CD14-positive monocyte (primary cell): ENCODE measurements around the gene PSORS1C1. TPM values are rescaled to one million over a fixed set of nuclear protein-coding genes. Genes with fewer than 3 reads are reported as not detected.
A peak's percentile ranks its signal among the peaks of the same experiment; 100 is the strongest.

Source experiments
- DNase-seq, 3 donors: peaks; one replicate each; pipeline ENCODE4 v3.0.0-alpha.2; 2011 to 2022
- H2AFZ ChIP-seq: 2 replicates; pipeline ENCODE4 v1.6.0; 2012; ENCODE audit warnings: mild to moderate bottlenecking, low read depth, low read length, inconsistent platforms; ENCODE audit not compliant: insufficient read depth, poor library complexity, severe bottlenecking
- H3K27ac ChIP-seq, 2 donors: 1 replicate in 1 of 2; 2 replicates in 1 of 2; pipeline ENCODE4 v1.5.1; 2012 to 2013; ENCODE audit warnings: low read length in 2 of 2, control low read depth in 1 of 2, inconsistent platforms in 1 of 2, low read depth in 1 of 2, mild to moderate bottlenecking in 1 of 2
- H3K27me3 ChIP-seq, 2 donors: one replicate each; pipeline versions ENCODE4 v1.6.0 to v1.6.1; 2011 to 2013; ENCODE audit warnings: low read length in 2 of 2; ENCODE audit not compliant: control insufficient read depth in 2 of 2, insufficient read depth in 2 of 2
- H3K36me3 ChIP-seq, 2 donors: replicated peaks in 1 of 2; 1 replicate in 1 of 2; 2 replicates in 1 of 2; pipeline versions ENCODE4 v1.5.1 to v1.6.1; 2012 to 2013; ENCODE audit warnings: low read length in 2 of 2, control low read depth in 1 of 2, inconsistent platforms in 1 of 2, mild to moderate bottlenecking in 1 of 2; ENCODE audit not compliant: insufficient read depth in 2 of 2, control insufficient read depth in 1 of 2
- H3K4me1 ChIP-seq, 2 donors: 1 replicate in 1 of 2; 2 replicates in 1 of 2; pipeline versions ENCODE4 v1.5.1 to v1.6.1; 2012 to 2013; ENCODE audit warnings: low read length in 2 of 2, control low read depth in 1 of 2, inconsistent platforms in 1 of 2, mild to moderate bottlenecking in 1 of 2, moderate library complexity in 1 of 2; ENCODE audit not compliant: insufficient read depth in 2 of 2, control insufficient read depth in 1 of 2
- H3K4me2 ChIP-seq: replicated peaks from 2 replicates; pipeline ENCODE3; 2012; ENCODE audit warnings: low read length, moderate library complexity, mild to moderate bottlenecking; ENCODE audit not compliant: poor library complexity, severe bottlenecking; ENCODE audit errors: extremely low read depth
- H3K4me3 ChIP-seq, 3 experiments: fragments of 200-600 bp in 1 of 3; sonication (generic) in 1 of 3; replicated peaks in 1 of 3; 1 replicate in 2 of 3; 2 replicates in 1 of 3; pipeline ENCODE4 v1.5.1; 2011 to 2013; ENCODE audit warnings: low read length in 3 of 3, mild to moderate bottlenecking in 3 of 3, control low read depth in 2 of 3, low read depth in 2 of 3, inconsistent platforms in 1 of 3, moderate library complexity in 1 of 3
- H3K79me2 ChIP-seq: 2 replicates; pipeline ENCODE4 v1.6.0; 2012; ENCODE audit warnings: mild to moderate bottlenecking, control low read depth, inconsistent platforms, low read length, moderate library complexity; ENCODE audit not compliant: insufficient read depth
- H3K9ac ChIP-seq: 2 replicates; pipeline ENCODE4 v1.6.0; 2017; ENCODE audit warnings: low read length, mild to moderate bottlenecking; ENCODE audit not compliant: insufficient read depth, poor library complexity, severe bottlenecking
- H3K9me3 ChIP-seq, 2 donors: replicated peaks in 1 of 2; 1 replicate in 1 of 2; 2 replicates in 1 of 2; pipeline versions ENCODE4 v1.5.1 to v1.6.1; 2012 to 2013; ENCODE audit warnings: low read length in 2 of 2, control low read depth in 1 of 2; ENCODE audit not compliant: control insufficient read depth in 1 of 2, insufficient read depth in 1 of 2
- H4K20me1 ChIP-seq: 2 replicates; pipeline ENCODE4 v1.6.0; 2012; ENCODE audit warnings: mild to moderate bottlenecking, low read length, control low read depth, moderate library complexity; ENCODE audit not compliant: insufficient read depth
- H3K27ac Mint-ChIP-seq, 7 donors: one replicate each; pipeline ENCODE4 v1.8.0; 2020; ENCODE audit warnings: mild to moderate bottlenecking in 7 of 7, mixed read lengths in 7 of 7, moderate library complexity in 6 of 7, inconsistent platforms in 2 of 7
- H3K27me3 Mint-ChIP-seq, 3 donors: one replicate each; pipeline ENCODE4 v1.8.0; 2021 to 2022; ENCODE audit warnings: low read depth in 3 of 3, mild to moderate bottlenecking in 3 of 3, mixed read lengths in 3 of 3, moderate library complexity in 3 of 3, inconsistent platforms in 1 of 3
- H3K36me3 Mint-ChIP-seq, 2 donors: one replicate each; pipeline ENCODE4 v1.8.0; 2020; ENCODE audit warnings: mixed read lengths in 2 of 2, inconsistent platforms in 1 of 2, mild to moderate bottlenecking in 1 of 2
- H3K4me1 Mint-ChIP-seq: one replicate; pipeline ENCODE4 v1.8.0; 2020; ENCODE audit warnings: mild to moderate bottlenecking, mixed read lengths
- H3K4me3 Mint-ChIP-seq, 2 donors: one replicate each; pipeline ENCODE4 v1.8.0; 2020; ENCODE audit warnings: mild to moderate bottlenecking in 2 of 2, mixed read lengths in 2 of 2, moderate library complexity in 1 of 2
- H3K9me3 Mint-ChIP-seq, 7 donors: one replicate each; pipeline ENCODE4 v1.8.0; 2020 to 2022; ENCODE audit warnings: mixed read lengths in 7 of 7, mild to moderate bottlenecking in 6 of 7, moderate library complexity in 6 of 7, inconsistent platforms in 2 of 7
- WGBS: methylation state at CpG from one replicate; pipeline ENCODE4 v1.1.5; 2013; ENCODE audit warnings: missing lambda C conversion rate; ENCODE audit not compliant: insufficient coverage; 5-methylcytosine and 5-hydroxymethylcytosine counted together
- intact Hi-C, 2 donors: fragments of 100-400 bp; cut with micrococcal nuclease; formaldehyde crosslinking; loops; one replicate each; pipeline versions ENCODE4 v1.15.0 to v1.15.1; 2023
- polyA plus RNA-seq, 3 donors: library from polyadenylated mRNA; depleted of rRNA in 1 of 3; unstranded in 2 of 3; stranded (reverse) in 1 of 3; fragments of 300-500 nt in 2 of 3; fragments of >200 nt in 1 of 3; fragmentation: Illumina TruSeq in 2 of 3; gene quantifications; 1 replicate in 2 of 3; 2 replicates in 1 of 3; pipeline ENCODE4 v1.2.3, GENCODE V29; 2012 to 2021
- TF ChIP-seq, protein P1 (sequence below): fragments of 200-600 bp; IDR thresholded peaks from one replicate; pipeline ENCODE4 v1.8.0; 2022; ENCODE audit warnings: antibody characterized with exemption, mild to moderate bottlenecking

The PSORS1C1 gene
- polyA plus RNA-seq, 3 donors, result not detected

DNA sequence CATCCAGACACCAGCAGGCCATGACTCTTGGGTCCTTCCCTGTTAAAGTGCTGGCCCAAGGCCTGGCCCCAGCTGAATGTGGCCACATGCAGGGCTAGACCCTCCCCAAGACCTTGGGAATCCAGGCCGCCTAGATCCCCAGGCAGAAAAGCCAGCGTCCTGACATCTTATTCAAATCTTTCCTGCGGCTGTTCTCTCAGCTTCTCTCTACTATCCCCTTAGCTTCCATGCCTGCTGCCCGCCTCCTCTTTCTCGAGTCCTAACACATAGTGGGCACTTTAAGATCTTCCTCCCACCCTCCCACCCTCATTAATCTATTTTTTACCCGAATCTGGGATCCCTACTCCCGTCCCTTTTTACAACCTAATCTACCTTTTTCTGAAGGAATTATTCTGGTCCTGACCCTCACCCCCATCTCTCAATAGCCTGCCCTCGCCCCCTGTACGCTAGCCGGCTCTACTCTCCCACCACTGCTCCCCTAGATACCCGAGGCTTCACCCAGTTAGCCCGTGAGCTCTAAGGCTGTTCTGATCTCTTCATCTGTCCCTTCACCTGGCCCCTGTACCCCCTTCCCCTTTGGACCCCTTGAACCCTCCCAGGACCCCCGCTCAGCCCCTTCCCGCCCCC lies 43.0 kb downstream of the PSORS1C1 start, which contains the start of gene CCHCR1:
CCHCR1 (minus strand) TSS at position 290 of the 627 bp plus-strand sequence; CDS start at position 88, 202 bp downstream.
- Mint-ChIP-seq H3K4me1 (peaks cover 30% of the 10 kb centered on the region), H3K36me3 (peaks cover 15 to 34% of the 10 kb centered on the region in 2 donors), H3K9me3 (no peaks in the 10 kb centered on the region), H3K4me3 (peak within 1 kb of the TSS; percentile 91 to 94), H3K27me3 (peaks cover 0 to 2% (median 0%) of the 10 kb centered on the region in 3 donors), H3K27ac (peak within 1 kb of the TSS; percentile 45 to 90 (median 81))
- Histone ChIP-seq H2AFZ (peak within 1 kb of the TSS; percentile 88), H3K9ac (peak within 1 kb of the TSS; percentile 69), H4K20me1 (no peaks in the 10 kb centered on the region), H3K4me2 (peak within 1 kb of the TSS; percentile 99), H3K36me3 (peaks cover 2 to 25% of the 10 kb centered on the region in 2 donors), H3K9me3 (no peaks in the 10 kb centered on the region), H3K79me2 (peaks cover 21% of the 10 kb centered on the region), H3K4me1 (peaks cover 17 to 24% of the 10 kb centered on the region in 2 donors), H3K27me3 (no peaks in the 10 kb centered on the region), H3K4me3 (peak within 1 kb of the TSS; percentile 79 to 92 (median 81)), H3K27ac (peak within 1 kb of the TSS; percentile 27 to 65)
- no peak for DNase-seq
- intact Hi-C loops, result no loop called here
- TF ChIP-seq, protein P1, sequence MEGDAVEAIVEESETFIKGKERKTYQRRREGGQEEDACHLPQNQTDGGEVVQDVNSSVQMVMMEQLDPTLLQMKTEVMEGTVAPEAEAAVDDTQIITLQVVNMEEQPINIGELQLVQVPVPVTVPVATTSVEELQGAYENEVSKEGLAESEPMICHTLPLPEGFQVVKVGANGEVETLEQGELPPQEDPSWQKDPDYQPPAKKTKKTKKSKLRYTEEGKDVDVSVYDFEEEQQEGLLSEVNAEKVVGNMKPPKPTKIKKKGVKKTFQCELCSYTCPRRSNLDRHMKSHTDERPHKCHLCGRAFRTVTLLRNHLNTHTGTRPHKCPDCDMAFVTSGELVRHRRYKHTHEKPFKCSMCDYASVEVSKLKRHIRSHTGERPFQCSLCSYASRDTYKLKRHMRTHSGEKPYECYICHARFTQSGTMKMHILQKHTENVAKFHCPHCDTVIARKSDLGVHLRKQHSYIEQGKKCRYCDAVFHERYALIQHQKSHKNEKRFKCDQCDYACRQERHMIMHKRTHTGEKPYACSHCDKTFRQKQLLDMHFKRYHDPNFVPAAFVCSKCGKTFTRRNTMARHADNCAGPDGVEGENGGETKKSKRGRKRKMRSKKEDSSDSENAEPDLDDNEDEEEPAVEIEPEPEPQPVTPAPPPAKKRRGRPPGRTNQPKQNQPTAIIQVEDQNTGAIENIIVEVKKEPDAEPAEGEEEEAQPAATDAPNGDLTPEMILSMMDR, result no peak
- 19% methylated on average over 12 of the region's 14 CpGs for WGBS

DNA sequence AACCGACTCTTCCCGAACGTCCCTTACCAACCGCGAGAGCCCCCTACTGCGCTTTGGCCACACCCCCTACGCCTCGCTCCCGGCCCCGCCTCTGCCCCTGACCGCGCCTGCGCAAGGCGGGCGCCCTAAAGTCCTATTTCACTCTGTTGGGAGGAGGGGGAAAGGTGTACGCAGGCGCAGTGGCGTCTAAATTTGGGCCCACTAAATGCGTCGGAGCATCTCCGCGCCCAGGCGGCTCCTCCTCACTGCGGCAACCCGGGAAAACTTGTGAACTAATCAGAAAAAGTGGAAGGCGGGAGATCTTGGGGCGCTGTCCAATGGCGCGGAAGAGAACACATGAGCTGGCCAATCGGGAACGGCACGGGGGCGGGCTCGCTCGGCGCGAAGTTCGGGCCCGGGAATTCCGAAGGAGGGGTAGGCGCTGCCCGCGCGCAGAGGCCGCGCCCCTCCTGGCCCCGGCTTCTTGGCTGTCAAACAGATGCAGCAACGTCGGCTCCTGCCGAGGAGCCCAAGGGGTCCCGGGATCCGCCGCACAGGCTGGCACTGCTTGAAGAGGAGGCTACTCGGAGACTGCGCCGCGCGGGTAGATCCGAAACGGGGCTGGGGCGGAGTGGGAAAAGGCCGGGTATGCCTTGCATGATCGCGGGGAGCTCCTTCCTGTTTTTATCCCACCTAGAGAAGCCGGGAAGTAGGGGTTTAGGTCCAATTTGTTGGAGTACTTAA lies 43.7 kb downstream of the PSORS1C1 start, which contains the start of gene TCF19:
TCF19 (plus strand) TSS at position 450 of the 723 bp plus-strand sequence. CDS start 881 bp downstream, outside the sequence.
- no peaks in the 10 kb centered on the region for H3K27me3 ChIP-seq
- Mint-ChIP-seq H3K36me3 (peaks cover 14 to 36% of the 10 kb centered on the region in 2 donors), H3K27ac (peak within 1 kb of the TSS; percentile 45 to 90 (median 81)), H3K9me3 (no peaks in the 10 kb centered on the region), H3K4me1 (peaks cover 31% of the 10 kb centered on the region), H3K27me3 (peaks cover 0 to 2% (median 0%) of the 10 kb centered on the region in 3 donors), H3K4me3 (peak within 1 kb of the TSS; percentile 91 to 94)
- under 1% methylated on average over 58 of the region's 65 CpGs for WGBS
- peak within 1 kb of the TSS; percentile 27 to 65 for H3K27ac ChIP-seq
- H3K4me3 ChIP-seq, result peak within 1 kb of the TSS; percentile 79 to 92 (median 81)
- DNase-seq, result peak; percentile 99
- peak within 1 kb of the TSS; percentile 88 for H2AFZ ChIP-seq
- peak within 1 kb of the TSS; percentile 69 for H3K9ac ChIP-seq
- TF ChIP-seq, protein P1, result no peak
- peaks cover 17 to 24% of the 10 kb centered on the region in 2 donors for H3K4me1 ChIP-seq
- H3K36me3 ChIP-seq, result peaks cover 2 to 31% of the 10 kb centered on the region in 2 donors
- no peaks in the 10 kb centered on the region for H4K20me1 ChIP-seq
- H3K79me2 ChIP-seq, result peaks cover 21% of the 10 kb centered on the region
- intact Hi-C loops, result no loop called here
- no peaks in the 10 kb centered on the region for H3K9me3 ChIP-seq
- H3K4me2 ChIP-seq, result peak within 1 kb of the TSS; percentile 99
